NCI-H82 treated with DMSO at 0.1 percent for 48 hours (cell line): ENCODE results near the gene KDM5C.
"Not testable (repeated sequence)": the region's sequence is repeated elsewhere in the genome, so short reads cannot be mapped to it uniquely, and the experiment has no call there.

ENCODE experiments used
- DNase-seq: peaks from one replicate; lab custom pipeline; 2025; ENCODE audit not compliant: unreplicated experiment; lab: John Stamatoyannopoulos, UW

KDM5C gene

DNA sequence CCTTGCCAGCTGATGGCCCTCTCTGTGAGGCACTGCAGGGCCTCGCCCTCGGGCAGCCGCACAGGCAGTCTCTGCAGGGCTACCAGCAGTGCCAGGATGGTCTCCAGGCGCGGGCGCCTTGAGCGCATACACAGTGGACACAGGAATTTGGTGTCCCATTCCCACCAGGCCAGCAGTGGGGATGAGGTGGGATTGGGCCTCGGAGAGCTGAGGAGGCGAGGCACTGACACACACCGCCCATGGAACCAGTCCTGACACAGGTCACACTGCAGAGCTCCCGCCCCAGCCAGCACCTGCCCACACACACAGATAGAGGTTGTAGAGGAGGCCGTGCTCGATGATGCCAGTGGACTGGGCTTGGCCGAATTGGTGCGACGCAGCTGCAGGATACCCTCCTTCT is 30.7 kb downstream of the KDM5C start:
- no peak for DNase-seq

GRCh38 chrX:53193093-53193492 is 31.9 kb downstream of the KDM5C start:
- no peak for DNase-seq

DNA sequence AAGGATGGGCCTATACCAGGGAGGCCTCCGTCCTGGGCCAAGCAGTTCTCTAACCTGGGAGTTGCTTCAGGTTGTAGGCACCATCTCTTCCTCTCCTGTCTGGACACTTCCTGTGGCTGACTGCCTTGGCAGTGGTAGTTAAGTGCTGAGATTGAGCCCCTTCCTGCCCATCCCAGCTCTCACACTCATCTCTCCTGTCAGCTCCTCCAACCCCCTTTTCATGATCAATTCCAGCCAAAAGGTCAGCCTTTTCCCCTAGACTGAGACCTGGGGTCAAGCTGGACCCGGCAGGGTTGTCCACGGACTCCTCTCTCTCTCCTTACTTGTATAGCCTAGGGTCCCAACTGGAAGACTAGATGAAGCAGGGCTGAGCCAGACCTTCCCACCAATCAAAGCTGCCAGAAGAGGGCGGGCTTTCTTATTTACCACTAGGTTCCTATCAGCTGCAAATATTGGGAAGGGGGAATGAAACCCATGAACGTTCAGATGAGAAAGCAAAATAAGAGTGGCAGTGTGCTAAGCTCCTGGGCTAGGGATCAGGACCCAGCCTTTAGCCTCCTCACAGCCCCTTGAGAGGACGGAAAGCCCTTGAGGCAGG is 34.5 kb downstream of the KDM5C start:
- peak; percentile 7 for DNase-seq

GRCh38 chrX:53188763-53189162 is 36.2 kb downstream of the KDM5C start:
- DNase-seq, result no peak

- DNase-seq, result no peak
Measured at GRCh38 chrX:53186351-53186750, 38.7 kb downstream of the KDM5C start.

GRCh38 chrX:53184836-53185235 is 40.2 kb downstream of the KDM5C start:
- DNase-seq, result no peak

- no peak for DNase-seq
Measured at GRCh38 chrX:53171356-53171755, 53.7 kb downstream of the KDM5C start.

DNA sequence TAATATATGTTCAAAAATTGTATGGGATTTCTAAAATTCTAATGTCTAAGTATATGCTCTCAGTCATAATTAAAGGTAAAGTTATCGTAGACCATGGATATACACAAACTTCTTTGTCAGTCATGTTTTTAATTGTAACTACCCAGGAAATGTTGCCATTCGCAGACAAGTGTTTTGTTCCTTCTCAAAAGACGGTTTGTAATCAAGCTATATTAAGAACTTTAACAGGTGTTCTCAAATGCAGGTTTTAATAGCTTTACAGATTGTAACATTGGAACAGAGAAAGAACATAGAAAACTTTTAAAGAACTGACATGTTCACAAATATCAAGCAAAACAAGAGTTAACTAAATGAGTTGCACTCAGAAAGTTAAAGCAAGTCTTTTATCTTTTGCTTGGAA is 58.9 kb downstream of the KDM5C start:
- DNase-seq, result no peak

DNA sequence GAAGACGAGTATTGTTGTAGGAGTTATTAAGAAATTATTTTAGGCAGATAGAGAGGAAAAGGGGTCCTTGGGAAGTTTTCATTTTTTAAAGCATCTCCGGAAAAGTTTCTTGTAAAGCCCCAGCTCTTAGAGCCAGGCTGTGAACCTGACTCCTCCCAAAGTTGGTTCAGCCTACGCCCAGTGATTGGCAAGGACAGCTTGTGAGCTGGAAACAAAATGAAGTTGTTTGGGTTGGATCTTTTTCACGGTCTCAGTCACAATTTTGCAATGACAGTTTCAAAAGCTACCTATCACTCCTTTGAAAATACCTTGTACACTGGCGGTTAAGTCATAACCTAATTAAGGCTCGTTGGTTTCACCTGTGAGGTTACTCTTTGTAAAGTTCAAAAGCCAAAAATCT is 60.4 kb downstream of the KDM5C start:
- not testable (repeated sequence) for DNase-seq

DNA sequence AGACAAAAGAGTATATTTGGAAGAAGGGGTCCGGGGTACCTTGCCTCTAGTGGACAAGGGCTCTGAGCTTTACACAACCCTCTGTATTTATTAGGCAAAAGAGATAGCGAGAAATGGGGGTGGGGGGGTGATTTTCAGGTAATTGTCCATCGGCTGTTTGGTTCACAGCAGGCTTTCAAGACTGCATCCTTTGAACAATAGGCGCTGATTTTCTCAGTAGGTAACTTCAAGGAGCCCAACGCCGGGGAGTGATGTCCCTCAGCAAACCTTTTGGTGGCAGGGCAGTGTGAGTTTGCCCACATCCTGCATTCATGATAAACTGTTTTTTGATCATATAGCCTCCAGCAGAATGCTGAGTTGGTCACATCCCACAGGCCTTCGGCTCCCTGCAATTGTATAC is 61.6 kb downstream of the KDM5C start:
- no peak for DNase-seq

DNA sequence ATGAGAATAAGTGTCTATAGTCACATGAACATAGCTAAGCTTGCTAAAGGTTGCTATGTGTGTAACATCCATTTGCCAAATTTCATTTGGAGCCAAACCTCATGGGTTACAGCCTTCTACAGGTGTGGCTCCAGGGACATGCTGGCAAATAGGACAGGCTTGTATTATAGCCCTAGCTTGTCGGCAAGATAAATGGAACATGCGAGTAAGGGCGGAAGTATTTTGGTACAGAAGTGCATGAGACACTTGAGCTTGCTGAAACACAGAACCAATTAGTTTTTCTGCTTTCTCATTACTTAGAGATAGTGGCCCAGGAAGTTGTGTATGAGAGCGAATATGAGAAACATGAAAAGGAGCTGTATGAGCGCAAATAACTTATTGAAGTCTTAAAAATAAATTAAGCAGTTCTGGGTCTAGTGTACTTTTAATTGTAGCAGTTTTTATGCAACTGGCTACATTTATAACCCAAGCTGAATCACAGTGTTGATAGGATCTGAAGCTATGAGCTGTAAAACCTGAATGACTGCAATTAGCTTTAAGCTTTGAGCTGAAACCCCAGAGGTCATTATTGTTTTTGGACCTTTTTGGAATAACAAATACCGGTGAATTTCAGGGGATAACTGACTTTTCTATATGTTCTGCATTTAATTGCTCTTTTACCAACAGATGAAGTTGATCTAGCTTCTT is 64.6 kb downstream of the KDM5C start:
- DNase-seq, result no peak

- no peak for DNase-seq
Measured at GRCh38 chrX:53159184-53159583, 65.8 kb downstream of the KDM5C start.

DNA sequence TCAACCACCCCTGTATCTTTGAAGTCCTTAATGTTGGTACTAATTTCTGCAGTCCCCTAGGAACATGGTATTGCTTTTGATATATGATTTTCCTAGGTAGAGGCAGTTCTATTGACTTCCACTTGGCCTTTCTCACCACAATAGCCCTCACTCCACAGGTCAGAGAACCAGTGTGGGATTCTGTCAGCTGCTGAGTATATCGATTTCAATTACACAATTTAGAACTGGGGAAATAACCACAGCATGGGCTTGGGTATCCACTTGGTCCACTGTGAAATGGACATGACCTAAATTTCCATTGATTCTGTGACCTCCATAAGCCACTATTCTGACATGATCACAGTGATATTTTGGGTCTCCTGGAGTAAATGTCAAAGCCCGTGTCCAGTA is 68.8 kb downstream of the KDM5C start:
- no peak for DNase-seq

GRCh38 chrX:53155512-53156206 is 69.3 kb downstream of the KDM5C start:
- no peak for DNase-seq

DNA sequence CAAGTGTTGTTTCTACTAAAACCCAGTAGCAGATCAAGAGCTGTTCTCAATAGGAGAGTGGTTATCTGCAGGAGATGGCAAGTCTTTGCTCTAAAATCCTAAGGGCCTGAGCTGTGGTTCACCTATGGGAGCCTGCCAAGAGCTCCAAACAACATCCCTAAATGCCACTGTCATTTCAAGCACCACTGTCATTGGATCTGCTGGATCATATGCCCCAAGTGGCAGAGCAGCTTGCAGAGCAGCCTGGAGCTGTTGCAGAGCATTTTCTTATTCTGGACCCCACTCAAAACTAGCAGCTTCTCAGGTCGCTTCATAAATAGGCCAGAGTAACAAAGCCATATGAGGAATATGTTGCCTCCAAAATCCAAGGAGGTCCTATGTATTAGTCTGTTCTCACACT is 71.4 kb downstream of the KDM5C start:
- no peak for DNase-seq
